Ishikawa (cell line): ENCODE measurements around the gene OVCH1.

Experiments
- CEBPB ChIP-seq: IDR thresholded peaks from 2 replicates; pipeline ENCODE4 v1.6.1; 2012
- CREB1 ChIP-seq: IDR thresholded peaks from 2 replicates; pipeline ENCODE4 v1.6.1; 2012; ENCODE audit warnings: low read depth
- EGR1 ChIP-seq: IDR thresholded peaks from 2 replicates; pipeline ENCODE4 v1.6.1; 2012
- EP300 ChIP-seq: IDR thresholded peaks from 2 replicates; pipeline ENCODE4 v1.6.1; 2012; ENCODE audit warnings: borderline replicate concordance
- FOXM1 ChIP-seq: IDR thresholded peaks from 2 replicates; pipeline ENCODE4 v1.6.1; 2012; ENCODE audit warnings: low read depth, borderline replicate concordance
- MAX ChIP-seq: IDR thresholded peaks from 2 replicates; pipeline ENCODE4 v1.6.1; 2012
- NFIC ChIP-seq: IDR thresholded peaks from 2 replicates; pipeline ENCODE4 v1.6.1; 2012
- RAD21 ChIP-seq: IDR thresholded peaks from 2 replicates; pipeline ENCODE4 v1.6.1; 2012; ENCODE audit warnings: low read depth
- REST ChIP-seq: IDR thresholded peaks from 2 replicates; pipeline ENCODE4 v1.6.1; 2012; ENCODE audit warnings: low read depth, mild to moderate bottlenecking
- TAF1 ChIP-seq: IDR thresholded peaks from 2 replicates; pipeline ENCODE4 v1.6.1; 2012; ENCODE audit warnings: low read depth, mild to moderate bottlenecking
- TCF12 ChIP-seq: IDR thresholded peaks from 2 replicates; pipeline ENCODE4 v1.6.1; 2012; ENCODE audit warnings: low read depth
- TEAD4 ChIP-seq: IDR thresholded peaks from 2 replicates; pipeline ENCODE4 v1.6.1; 2012
- USF1 ChIP-seq: IDR thresholded peaks from 2 replicates; pipeline ENCODE4 v1.6.1; 2012
- YY1 ChIP-seq: IDR thresholded peaks from 2 replicates; pipeline ENCODE4 v1.6.1; 2012; ENCODE audit warnings: low read depth
- ZBTB7A ChIP-seq: IDR thresholded peaks from 2 replicates; pipeline ENCODE4 v1.6.1; 2012; ENCODE audit warnings: low read depth

The OVCH1 gene, protein sequence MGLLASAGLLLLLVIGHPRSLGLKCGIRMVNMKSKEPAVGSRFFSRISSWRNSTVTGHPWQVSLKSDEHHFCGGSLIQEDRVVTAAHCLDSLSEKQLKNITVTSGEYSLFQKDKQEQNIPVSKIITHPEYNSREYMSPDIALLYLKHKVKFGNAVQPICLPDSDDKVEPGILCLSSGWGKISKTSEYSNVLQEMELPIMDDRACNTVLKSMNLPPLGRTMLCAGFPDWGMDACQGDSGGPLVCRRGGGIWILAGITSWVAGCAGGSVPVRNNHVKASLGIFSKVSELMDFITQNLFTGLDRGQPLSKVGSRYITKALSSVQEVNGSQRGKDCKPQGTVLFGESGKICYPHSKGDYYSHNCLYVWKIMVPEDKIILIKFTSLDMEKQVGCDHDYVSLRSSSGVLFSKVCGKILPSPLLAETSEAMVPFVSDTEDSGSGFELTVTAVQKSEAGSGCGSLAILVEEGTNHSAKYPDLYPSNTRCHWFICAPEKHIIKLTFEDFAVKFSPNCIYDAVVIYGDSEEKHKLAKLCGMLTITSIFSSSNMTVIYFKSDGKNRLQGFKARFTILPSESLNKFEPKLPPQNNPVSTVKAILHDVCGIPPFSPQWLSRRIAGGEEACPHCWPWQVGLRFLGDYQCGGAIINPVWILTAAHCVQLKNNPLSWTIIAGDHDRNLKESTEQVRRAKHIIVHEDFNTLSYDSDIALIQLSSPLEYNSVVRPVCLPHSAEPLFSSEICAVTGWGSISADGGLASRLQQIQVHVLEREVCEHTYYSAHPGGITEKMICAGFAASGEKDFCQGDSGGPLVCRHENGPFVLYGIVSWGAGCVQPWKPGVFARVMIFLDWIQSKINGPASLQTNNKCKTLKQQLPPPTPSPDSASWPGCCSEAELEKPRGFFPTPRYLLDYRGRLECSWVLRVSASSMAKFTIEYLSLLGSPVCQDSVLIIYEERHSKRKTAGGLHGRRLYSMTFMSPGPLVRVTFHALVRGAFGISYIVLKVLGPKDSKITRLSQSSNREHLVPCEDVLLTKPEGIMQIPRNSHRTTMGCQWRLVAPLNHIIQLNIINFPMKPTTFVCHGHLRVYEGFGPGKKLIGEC

DNA sequence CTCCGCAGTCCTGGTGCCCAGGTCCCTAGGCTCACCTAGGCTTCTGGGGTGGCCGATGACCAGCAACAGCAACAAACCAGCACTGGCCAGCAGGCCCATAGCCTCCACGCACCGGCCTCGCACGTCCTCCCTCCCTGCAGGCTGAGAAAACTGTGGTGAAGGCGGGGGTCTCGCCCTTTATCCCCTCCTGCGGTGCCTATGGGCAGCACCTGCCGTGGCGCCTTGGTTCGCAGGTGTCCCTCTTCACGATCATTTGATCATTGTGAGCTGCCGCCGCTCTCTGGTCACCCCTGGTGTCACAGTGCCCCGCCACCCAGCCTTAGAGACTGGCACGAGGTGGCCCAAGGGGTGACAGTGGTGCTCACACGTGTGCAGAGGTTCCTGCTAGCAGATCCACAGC, at the start of gene OVCH1:
OVCH1 (minus strand) TSS at position 99 of the 400 bp plus-strand sequence; CDS start at position 99, 0 bp downstream.
- TF ChIP-seq TCF12 (no peak), EP300 (no peak), ZBTB7A (no peak), USF1 (no peak)

DNA sequence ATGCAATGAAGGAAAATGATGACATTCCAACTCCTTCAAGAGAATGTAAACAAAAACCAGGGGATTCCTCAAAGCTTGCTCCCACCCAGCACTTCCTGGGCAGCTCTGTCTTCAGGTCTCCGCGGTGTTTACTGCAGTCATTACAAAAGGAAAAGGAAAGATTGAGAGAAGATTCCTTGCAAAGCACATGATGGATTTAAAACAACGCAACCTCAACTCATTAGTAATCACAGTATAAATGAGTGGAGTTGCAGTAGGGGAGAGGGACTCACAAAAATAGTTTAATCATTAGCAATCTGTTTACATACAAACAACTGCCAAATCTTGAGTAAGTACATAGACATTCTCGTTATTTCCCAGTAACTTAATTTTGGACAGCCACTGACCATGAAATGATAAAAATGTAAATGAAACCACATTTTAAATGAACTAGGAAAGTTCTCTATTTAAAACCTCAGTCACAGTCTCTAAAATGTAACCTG, 49.7 kb upstream of the OVCH1 start:
- TF ChIP-seq ZBTB7A = no peak

DNA sequence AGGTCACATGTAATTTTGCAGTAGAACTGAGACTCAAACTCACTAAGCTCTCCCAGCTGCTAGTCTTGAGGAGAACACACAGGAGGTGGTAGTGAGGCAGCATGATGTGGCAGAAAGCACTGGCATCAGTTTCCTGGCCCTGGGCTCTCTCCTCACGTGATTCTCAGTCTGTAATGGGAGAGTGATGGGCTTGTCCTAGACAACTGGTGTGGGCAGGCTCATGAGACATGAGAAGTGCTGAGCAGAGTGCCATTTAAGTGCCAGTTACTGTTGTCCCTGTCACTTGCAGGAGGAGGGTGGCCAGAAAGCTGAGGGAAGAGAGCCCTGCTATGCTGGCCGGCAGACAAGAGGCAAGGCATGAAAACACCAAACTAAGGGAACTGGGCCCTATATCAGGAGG, 48.5 kb upstream of the OVCH1 start:
- TF ChIP-seq MAX = no peak
- no peak for TF ChIP-seq EP300
- TF ChIP-seq ZBTB7A = no peak
- TF ChIP-seq TCF12 = no peak
- TF ChIP-seq YY1 = no peak
- TF ChIP-seq TEAD4 = no peak
- TF ChIP-seq NFIC = no peak
- TF ChIP-seq FOXM1 = no peak

DNA sequence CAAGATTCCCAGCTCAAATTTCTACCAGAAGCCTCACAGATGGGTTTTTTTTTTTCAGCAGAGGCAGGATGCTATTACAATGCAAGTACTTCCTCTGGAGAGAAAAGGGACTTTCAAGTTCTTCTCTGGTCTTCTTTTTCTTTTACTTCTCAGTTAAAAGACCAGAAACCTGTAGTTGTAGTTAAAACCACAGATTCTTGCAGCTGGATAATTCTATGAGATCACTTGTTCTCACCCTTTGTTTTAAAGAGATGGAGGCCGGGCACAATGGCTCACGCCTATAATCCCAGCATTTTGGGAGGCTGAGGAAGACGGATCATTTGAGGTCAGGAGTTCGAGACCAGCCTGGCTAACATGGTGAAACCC, 47.6 kb upstream of the OVCH1 start:
- no peak for TF ChIP-seq USF1
- no peak for TF ChIP-seq EP300
- TF ChIP-seq REST = no peak
- no peak for TF ChIP-seq CREB1
- TF ChIP-seq RAD21 = no peak

DNA sequence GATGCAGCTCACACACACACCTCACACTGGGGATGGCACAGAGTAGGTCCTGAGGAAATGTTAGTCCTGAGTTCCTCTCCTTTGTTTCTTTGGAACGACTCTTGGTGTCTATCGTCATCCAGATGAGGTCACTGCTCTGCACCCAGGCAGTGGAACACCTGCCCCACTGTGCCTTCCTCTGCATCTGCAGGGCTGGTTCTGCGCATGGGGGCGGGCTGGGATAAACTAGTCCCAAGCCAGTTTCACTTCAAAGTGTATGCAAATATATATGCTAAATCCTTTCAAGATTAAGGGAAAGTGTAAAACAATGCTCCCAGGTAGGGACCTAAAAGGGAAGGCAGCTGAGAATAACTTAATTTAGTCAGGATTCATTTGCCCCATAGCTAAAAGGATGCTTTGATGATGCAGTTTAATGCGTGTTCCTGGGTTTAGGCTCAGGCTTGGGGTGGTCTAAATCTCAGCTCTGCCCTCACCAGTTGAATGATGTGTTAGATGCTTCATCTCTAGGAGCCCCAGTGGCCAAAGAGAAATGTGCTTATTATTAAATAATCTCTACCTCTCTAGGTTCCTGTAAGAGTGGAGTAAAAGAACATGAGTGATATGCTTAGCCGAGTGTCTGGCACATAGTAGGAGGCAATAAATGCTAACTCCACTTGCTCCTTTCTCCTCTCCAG, 47.1 kb upstream of the OVCH1 start:
- no peak for TF ChIP-seq CEBPB
- TF ChIP-seq TAF1 = no peak
- no peak for TF ChIP-seq REST
- TF ChIP-seq FOXM1 = no peak
- TF ChIP-seq TEAD4 = no peak
- no peak for TF ChIP-seq TCF12
- no peak for TF ChIP-seq CREB1
- no peak for TF ChIP-seq MAX
- no peak for TF ChIP-seq NFIC
- no peak for TF ChIP-seq EGR1
- no peak for TF ChIP-seq ZBTB7A
